Stomach smooth muscle (tissue), 2 donors: ENCODE results near the gene CLIP3.
A peak's percentile ranks its signal among the peaks of the same experiment; 100 is the strongest.

Experiments used
- H3K27ac ChIP-seq: one replicate; pipeline ENCODE4 v1.7.0; 2013; ENCODE audit warnings: mild to moderate bottlenecking, low read length, inconsistent platforms
- H3K27me3 ChIP-seq, 2 donors: one replicate each; pipeline ENCODE4 v1.7.0; 2013; ENCODE audit warnings: low read length in 2 of 2; ENCODE audit not compliant: insufficient read depth in 2 of 2, control insufficient read depth in 1 of 2
- H3K36me3 ChIP-seq, 2 donors: one replicate each; pipeline ENCODE4 v1.7.0; 2013; ENCODE audit warnings: low read length in 2 of 2; ENCODE audit not compliant: control insufficient read depth in 2 of 2, insufficient read depth in 2 of 2
- H3K4me1 ChIP-seq: one replicate; pipeline ENCODE4 v1.7.0; 2013; ENCODE audit warnings: low read length; ENCODE audit not compliant: control insufficient read depth, insufficient read depth
- H3K4me3 ChIP-seq, 2 donors: one replicate each; pipeline ENCODE4 v1.7.0; 2013; ENCODE audit warnings: low read length in 2 of 2
- H3K9ac ChIP-seq, 2 donors: one replicate each; pipeline ENCODE4 v1.7.0; 2013; ENCODE audit warnings: low read length in 2 of 2, mild to moderate bottlenecking in 1 of 2
- H3K9me3 ChIP-seq, 2 donors: one replicate each; pipeline ENCODE4 v1.7.0; 2013; ENCODE audit warnings: low read length in 2 of 2; ENCODE audit not compliant: control insufficient read depth in 2 of 2
- donor health status: healthy.
- donor health status: Pancreatic carcinoma.

The CLIP3 gene

DNA sequence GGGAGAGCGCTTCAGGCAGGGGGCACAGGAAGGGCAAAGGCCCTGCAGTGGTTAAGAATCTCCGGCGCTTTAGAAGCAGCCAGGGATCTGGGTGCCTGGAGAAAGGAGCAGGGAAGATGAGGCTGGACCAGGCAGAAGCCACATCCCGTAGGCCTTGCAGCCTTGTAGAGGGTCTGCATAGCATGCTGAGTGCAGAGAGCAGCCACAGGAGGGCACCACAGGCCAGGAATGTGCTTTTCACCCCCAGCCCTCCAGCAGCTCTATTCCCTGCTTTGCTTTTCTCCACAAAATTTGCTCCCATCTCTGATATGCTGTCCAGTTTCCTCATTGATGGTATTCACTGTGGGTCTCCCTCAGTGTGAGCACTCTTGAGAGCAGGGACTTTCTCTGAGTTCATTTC, 27.8 kb upstream of the CLIP3 start:
- peaks cover 2% of the 10 kb centered on the region for H3K4me1 ChIP-seq
- no peaks in the 10 kb centered on the region for H3K36me3 ChIP-seq
- no peak overlapping the region for H3K27ac ChIP-seq
- H3K4me3 ChIP-seq = no peak overlapping the region
- H3K9ac ChIP-seq = no peak overlapping the region
- no peaks in the 10 kb centered on the region for H3K9me3 ChIP-seq
- no peaks in the 10 kb centered on the region for H3K27me3 ChIP-seq

DNA sequence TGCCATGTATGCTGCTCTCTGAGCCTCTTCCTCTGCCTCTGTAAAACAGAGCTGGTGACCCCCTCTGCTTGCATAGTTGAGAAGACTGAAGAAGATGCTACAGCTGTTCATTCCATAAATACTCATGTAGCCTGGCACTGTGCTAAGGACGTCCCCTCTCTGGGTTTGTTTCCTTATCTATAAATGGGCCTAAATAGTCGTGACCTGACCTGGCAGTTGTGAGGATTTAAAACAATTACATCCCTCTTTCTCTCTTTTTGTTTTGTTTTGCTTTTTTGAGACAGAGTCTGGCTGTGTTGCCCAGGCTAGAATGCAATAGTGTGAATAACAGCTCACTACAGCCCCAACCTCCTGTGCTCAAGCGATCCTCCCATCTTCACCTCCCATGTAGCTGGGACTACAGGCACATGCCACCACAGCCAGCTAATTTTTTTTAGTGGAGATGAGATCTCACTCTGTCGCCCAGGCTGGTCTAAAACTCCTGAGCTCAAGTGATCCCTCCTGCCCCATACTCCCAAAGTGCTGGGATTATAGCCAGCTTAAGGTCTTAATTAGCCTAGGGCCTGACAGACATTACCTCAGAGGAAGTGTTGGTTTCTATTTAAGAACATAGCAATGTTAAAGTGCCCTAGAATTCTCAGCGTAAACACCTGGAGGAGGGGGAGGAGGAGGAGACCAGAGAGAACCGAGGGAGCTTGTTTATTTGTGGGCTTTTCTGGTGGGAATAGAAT, 26.7 kb upstream of the CLIP3 start:
- Histone ChIP-seq H3K4me3 (no peak overlapping the region), H3K9me3 (no peaks in the 10 kb centered on the region), H3K36me3 (no peaks in the 10 kb centered on the region), H3K9ac (no peak overlapping the region), H3K4me1 (peaks cover 9% of the 10 kb centered on the region), H3K27me3 (no peaks in the 10 kb centered on the region), H3K27ac (no peak overlapping the region)

DNA sequence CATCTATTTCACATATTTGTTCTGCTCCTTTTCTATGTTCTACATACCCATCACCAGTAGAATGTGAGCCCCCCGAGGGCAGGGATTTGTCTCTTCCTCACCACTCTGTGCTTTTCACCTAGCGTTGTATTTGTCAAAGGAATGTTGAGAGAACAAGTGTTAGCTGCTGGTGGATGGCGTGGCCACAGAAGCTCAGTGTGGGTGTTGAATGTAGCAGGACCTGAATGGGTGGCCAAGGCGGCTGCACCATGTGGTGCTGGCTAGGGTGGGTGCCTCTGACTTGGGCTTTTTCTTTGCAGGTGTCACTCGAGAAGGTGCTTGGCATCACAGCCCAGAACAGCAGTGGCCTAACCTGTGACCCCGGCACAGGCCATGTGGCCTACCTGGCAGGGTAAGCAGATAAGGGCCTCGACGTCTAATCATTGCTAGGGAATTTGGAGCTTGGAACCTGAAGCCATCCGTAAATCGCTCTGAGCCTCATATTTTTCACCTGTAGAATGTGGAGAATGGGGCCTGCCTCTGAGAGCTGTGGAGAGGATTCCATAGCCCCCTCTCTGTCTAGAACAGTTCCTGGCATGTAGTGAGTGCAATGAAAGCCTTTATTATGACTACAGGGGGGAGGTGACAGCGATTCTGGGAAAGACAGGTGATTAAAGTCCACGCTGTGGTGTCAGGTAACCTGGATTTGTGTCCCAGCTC, 26.0 kb upstream of the CLIP3 start:
- Histone ChIP-seq H3K27me3 (no peaks in the 10 kb centered on the region), H3K27ac (no peak overlapping the region), H3K36me3 (no peaks in the 10 kb centered on the region), H3K4me1 (peaks cover 9% of the 10 kb centered on the region), H3K4me3 (no peak overlapping the region), H3K9ac (no peak overlapping the region), H3K9me3 (no peaks in the 10 kb centered on the region)

- Histone ChIP-seq H3K27me3 (no peaks in the 10 kb centered on the region), H3K9me3 (no peaks in the 10 kb centered on the region), H3K27ac (peak within 1 kb of the TSS; percentile 89), H3K9ac (peak within 1 kb of the TSS; percentile 63 to 84), H3K4me3 (peak within 1 kb of the TSS; percentile 88 to 91), H3K36me3 (no peaks in the 10 kb centered on the region), H3K4me1 (peaks cover 14% of the 10 kb centered on the region)
These were observed 22.3 kb upstream of the CLIP3 start, which contains the start of gene WDR62 for GRCh38 chr19:36054733-36055686. TSS of gene WDR62 (plus strand) at chr19:36054897. CDS start at chr19:36054972, 75 bp downstream.

DNA sequence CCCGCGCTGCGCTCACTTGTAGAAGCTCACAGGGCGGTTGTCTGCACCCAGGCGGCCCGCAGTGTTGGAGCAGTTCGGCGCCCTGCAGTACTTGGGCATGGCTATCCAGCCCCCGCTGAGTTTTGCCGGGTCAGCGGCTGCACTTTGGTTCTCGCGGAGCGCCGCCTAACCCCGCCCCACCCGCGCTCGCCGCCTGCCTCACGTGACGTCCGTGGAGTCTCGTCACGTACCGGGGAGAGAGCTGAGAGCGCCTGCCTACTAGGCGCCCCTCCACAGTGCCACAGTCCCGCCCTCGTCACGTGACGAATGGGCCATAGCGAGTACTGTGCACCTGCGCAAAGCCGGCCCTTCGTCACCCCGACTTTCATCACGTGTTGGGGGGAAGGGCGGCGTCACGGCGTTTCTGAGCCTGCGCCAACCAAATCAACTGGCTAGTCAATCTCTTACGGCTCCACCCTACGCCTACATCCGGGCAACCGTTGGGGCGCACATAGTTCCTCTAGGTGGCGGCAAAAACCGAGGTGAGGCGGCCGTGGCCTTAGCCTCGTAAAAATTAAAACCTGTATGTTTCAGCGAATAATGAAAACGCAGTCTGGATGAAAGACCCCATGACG, 21.6 kb upstream of the CLIP3 start, which contains the start of gene THAP8:
TSS of gene THAP8 (minus strand) at position 167 of the 614 bp plus-strand sequence. CDS start at position 99, 68 bp downstream.
- H3K9ac ChIP-seq = peak within 1 kb of the TSS; percentile 63 to 84
- H3K36me3 ChIP-seq = no peaks in the 10 kb centered on the region
- H3K9me3 ChIP-seq = no peaks in the 10 kb centered on the region
- peaks cover 16% of the 10 kb centered on the region for H3K4me1 ChIP-seq
- H3K27me3 ChIP-seq = no peaks in the 10 kb centered on the region
- peak within 1 kb of the TSS; percentile 89 for H3K27ac ChIP-seq
- H3K4me3 ChIP-seq = peak within 1 kb of the TSS; percentile 88 to 91

- Histone ChIP-seq H3K27me3 (no peaks in the 10 kb centered on the region), H3K27ac (peak overlapping the region; percentile 31), H3K4me1 (peaks cover 21% of the 10 kb centered on the region), H3K9me3 (no peaks in the 10 kb centered on the region), H3K36me3 (no peaks in the 10 kb centered on the region), H3K4me3 (no peak overlapping the region), H3K9ac (no peak overlapping the region)
These were observed 19.0 kb upstream of the CLIP3 start for GRCh38 chr19:36051637-36052036.

- no peaks in the 10 kb centered on the region for H3K27me3 ChIP-seq
- peak overlapping the region; percentile 31 for H3K27ac ChIP-seq
- no peaks in the 10 kb centered on the region for H3K9me3 ChIP-seq
- peak overlapping the region in 1 of 2 donors; percentile 27 for H3K9ac ChIP-seq
- H3K4me1 ChIP-seq = peaks cover 23% of the 10 kb centered on the region
- no peaks in the 10 kb centered on the region for H3K36me3 ChIP-seq
- no peak overlapping the region for H3K4me3 ChIP-seq
These were observed 18.6 kb upstream of the CLIP3 start for GRCh38 chr19:36051236-36051635.

DNA sequence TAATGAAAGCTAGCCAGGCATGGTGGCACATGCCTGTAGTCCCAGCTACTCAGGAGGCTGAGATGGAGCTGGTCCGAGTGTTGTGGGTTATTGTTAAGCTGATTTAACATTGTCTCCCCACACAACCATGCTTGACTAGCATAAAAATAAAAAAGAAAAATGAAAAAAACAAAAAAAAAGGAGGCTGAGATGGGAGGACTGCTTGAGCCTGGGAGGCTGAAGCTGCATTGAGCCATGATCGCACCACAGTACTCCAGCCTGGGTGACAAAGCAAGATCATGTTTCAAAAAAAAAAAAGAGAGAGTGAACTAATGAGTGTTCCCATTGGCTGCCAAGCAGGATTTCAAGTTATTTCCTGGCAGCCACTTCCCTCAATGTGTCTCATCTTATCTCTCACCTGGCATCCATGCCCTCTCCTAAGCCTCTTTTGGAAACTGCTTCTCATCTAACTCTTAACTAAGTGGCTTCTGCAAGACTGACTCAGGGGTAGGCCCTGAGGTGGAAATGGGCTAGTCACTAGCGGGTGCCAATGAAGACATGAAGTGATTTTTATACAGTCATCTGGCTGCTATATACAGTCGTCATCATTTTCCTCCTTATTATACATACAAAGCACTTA, 16.5 kb upstream of the CLIP3 start:
- Histone ChIP-seq H3K9ac (no peak overlapping the region), H3K27me3 (no peaks in the 10 kb centered on the region), H3K4me3 (no peak overlapping the region), H3K9me3 (no peaks in the 10 kb centered on the region), H3K4me1 (peaks cover 21% of the 10 kb centered on the region), H3K27ac (no peak overlapping the region), H3K36me3 (no peaks in the 10 kb centered on the region)

- Histone ChIP-seq H3K27me3 (no peaks in the 10 kb centered on the region), H3K27ac (no peak overlapping the region), H3K4me3 (no peak overlapping the region), H3K9ac (no peak overlapping the region), H3K4me1 (peaks cover 24% of the 10 kb centered on the region), H3K9me3 (no peaks in the 10 kb centered on the region), H3K36me3 (no peaks in the 10 kb centered on the region)
These were observed 15.2 kb upstream of the CLIP3 start for GRCh38 chr19:36047835-36048234.
